K562 (cell line): ENCODE measurements around the gene NBPF4. TPM values are rescaled to one million over a fixed set of nuclear protein-coding genes. Genes with fewer than 3 reads are reported as not detected.

Source experiments
- DMBX1 ChIP-seq: fragments of 250-450 bp; sonication (Bioruptor Pico); IDR thresholded peaks from 2 replicates; pipeline ENCODE4 v1.8.0; 2022; ENCODE audit warnings: inconsistent platforms, mild to moderate bottlenecking, moderate library complexity, borderline replicate concordance
- ESRRA ChIP-seq: fragments of 450-650 bp; IDR thresholded peaks from 2 replicates; pipeline ENCODE4 v1.6.1; 2014; ENCODE audit warnings: low read depth, mild to moderate bottlenecking, moderate library complexity, borderline replicate concordance
- GABPB1 ChIP-seq: sonication (generic); formaldehyde crosslinking; IDR thresholded peaks from 2 replicates; pipeline ENCODE4 v1.8.0; 2022; ENCODE audit warnings: mild to moderate bottlenecking, missing genetic modification reagents
- GATAD2A ChIP-seq: fragments of 450-650 bp; IDR thresholded peaks from 2 replicates; pipeline ENCODE4 v1.6.1; 2017
- HDAC3 ChIP-seq: fragments of 450-650 bp; IDR thresholded peaks from 2 replicates; pipeline ENCODE4 v1.6.1; 2018; ENCODE audit warnings: borderline replicate concordance, mild to moderate bottlenecking, moderate library complexity; ENCODE audit not compliant: partially characterized antibody
- KDM1A ChIP-seq, 2 experiments: fragments of 450-650 bp; IDR thresholded peaks; 2 replicates each; pipeline ENCODE4 v1.6.1; 2016; ENCODE audit warnings: mild to moderate bottlenecking in 2 of 2
- RAD21 ChIP-seq, 2 experiments: fragments of 250-450 bp in 1 of 2; fragments of 450-650 bp in 1 of 2; sonication (Bioruptor Pico) in 1 of 2; formaldehyde crosslinking in 1 of 2; IDR thresholded peaks in 1 of 2; conservative IDR thresholded peaks in 1 of 2; 2 replicates each; pipeline versions ENCODE4 v1.4.0 to v1.8.0; 2020 to 2022; ENCODE audit warnings: mild to moderate bottlenecking in 2 of 2, moderate library complexity in 1 of 2
- RBFOX2 ChIP-seq: fragments of 200-400 bp; formaldehyde crosslinking; IDR thresholded peaks from 2 replicates; pipeline ENCODE4 v1.6.1; 2017; ENCODE audit warnings: low read depth, mild to moderate bottlenecking, low read length, moderate library complexity
- SP2 ChIP-seq: IDR thresholded peaks from 2 replicates; pipeline ENCODE4 v1.6.1; 2011; ENCODE audit warnings: mild to moderate bottlenecking, low read depth, low read length, moderate library complexity; ENCODE audit not compliant: poor library complexity, severe bottlenecking; ENCODE audit errors: extremely low read depth
- SRF ChIP-seq, 2 experiments: fragments of 250-450, 450-650 bp in 1 of 2; sonication (Bioruptor Pico) in 1 of 2; sonication (generic) in 1 of 2; formaldehyde crosslinking; IDR thresholded peaks; 2 replicates each; pipeline versions ENCODE4 v1.5.0 to v1.5.1; 2020 to 2022; ENCODE audit warnings: mild to moderate bottlenecking in 1 of 2, missing genetic modification reagents in 1 of 2
- THAP12 ChIP-seq: fragments of 250-450 bp; sonication (Bioruptor Pico); IDR thresholded peaks from 2 replicates; pipeline ENCODE4 v1.9.0; 2021; ENCODE audit warnings: mild to moderate bottlenecking, inconsistent platforms
- ZFP91 ChIP-seq: sonication (generic); formaldehyde crosslinking; IDR thresholded peaks from 2 replicates; pipeline ENCODE4 v1.8.0; 2022; ENCODE audit warnings: mild to moderate bottlenecking, missing genetic modification reagents
- ZNF143 ChIP-seq: sonication (generic); formaldehyde crosslinking; IDR thresholded peaks from 2 replicates; pipeline ENCODE4 v1.9.0; 2022; ENCODE audit warnings: mild to moderate bottlenecking, missing genetic modification reagents
- ZNF785 ChIP-seq: fragments of 250-450 bp; sonication (Bioruptor Pico); IDR thresholded peaks from 2 replicates; pipeline ENCODE4 v1.4.0; 2020; ENCODE audit warnings: mild to moderate bottlenecking
- polyA plus RNA-seq, 8 experiments: library from polyadenylated mRNA; depleted of rRNA in 4 of 8; stranded (reverse) in 5 of 8; unstranded in 3 of 8; fragments of >200 nt; fragmentation: Nextera tagmentation in 2 of 8; fragmentation: Illumina TruSeq in 1 of 8; extraction: Ambion mirVana in 2 of 8; extraction: Trizol in 1 of 8; gene quantifications; 2 replicates each; pipeline versions ENCODE4 v1.2.1 to v1.2.3, GENCODE V29; 2011 to 2014; ENCODE audit warnings: inconsistent platforms in 1 of 8, missing spikeins in 1 of 8
- total RNA-seq, 7 experiments: library from RNA; depleted of rRNA in 6 of 7; stranded (reverse); fragments of >200 nt in 6 of 7; fragmentation: Illumina TruSeq in 2 of 7; extraction: Trizol in 2 of 7; gene quantifications; 2 replicates each; pipeline versions ENCODE4 v1.2.1 to v1.2.3, GENCODE V29; 2011 to 2021; ENCODE audit warnings: low replicate concordance in 1 of 7
- TF ChIP-seq, protein P1 (sequence below): fragments of 250-450 bp; sonication (Bioruptor Pico); IDR thresholded peaks from 2 replicates; pipeline ENCODE4 v1.5.0; 2021; ENCODE audit warnings: mild to moderate bottlenecking, borderline replicate concordance
- TF ChIP-seq, protein P2 (sequence below): IDR thresholded peaks from 2 replicates; pipeline ENCODE4 v1.6.1; 2014; ENCODE audit warnings: antibody characterized with exemption
- TF ChIP-seq, protein P3 (sequence below): fragments of 250-450 bp; sonication (Bioruptor Pico); IDR thresholded peaks from 2 replicates; pipeline ENCODE4 v1.5.1; 2021; ENCODE audit warnings: mild to moderate bottlenecking
- TF ChIP-seq, protein P4 (sequence below): sonication (generic); formaldehyde crosslinking; IDR thresholded peaks from 2 replicates; pipeline ENCODE4 v1.9.0; 2022; ENCODE audit warnings: mild to moderate bottlenecking, missing genetic modification reagents

Gene NBPF4
- total and polyA plus RNA-seq, 9 of the 15 experiments (the other 6 are each of a cell fraction or from before 2014, with no cell fraction given), result 3.6 to 10.4 (median 5.9) TPM

- no peak for TF ChIP-seq ZFP91 (CRISPR knock-in tag)
- TF ChIP-seq, protein P1, sequence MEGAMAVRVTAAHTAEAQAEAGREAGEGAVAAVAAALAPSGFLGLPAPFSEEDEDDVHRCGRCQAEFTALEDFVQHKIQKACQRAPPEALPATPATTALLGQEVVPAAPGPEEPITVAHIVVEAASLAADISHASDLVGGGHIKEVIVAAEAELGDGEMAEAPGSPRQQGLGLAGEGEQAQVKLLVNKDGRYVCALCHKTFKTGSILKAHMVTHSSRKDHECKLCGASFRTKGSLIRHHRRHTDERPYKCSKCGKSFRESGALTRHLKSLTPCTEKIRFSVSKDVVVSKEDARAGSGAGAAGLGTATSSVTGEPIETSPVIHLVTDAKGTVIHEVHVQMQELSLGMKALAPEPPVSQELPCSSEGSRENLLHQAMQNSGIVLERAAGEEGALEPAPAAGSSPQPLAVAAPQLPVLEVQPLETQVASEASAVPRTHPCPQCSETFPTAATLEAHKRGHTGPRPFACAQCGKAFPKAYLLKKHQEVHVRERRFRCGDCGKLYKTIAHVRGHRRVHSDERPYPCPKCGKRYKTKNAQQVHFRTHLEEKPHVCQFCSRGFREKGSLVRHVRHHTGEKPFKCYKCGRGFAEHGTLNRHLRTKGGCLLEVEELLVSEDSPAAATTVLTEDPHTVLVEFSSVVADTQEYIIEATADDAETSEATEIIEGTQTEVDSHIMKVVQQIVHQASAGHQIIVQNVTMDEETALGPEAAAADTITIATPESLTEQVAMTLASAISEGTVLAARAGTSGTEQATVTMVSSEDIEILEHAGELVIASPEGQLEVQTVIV (CRISPR knock-in tag), result no peak
- no peak for TF ChIP-seq GATAD2A
- TF ChIP-seq, protein P2, sequence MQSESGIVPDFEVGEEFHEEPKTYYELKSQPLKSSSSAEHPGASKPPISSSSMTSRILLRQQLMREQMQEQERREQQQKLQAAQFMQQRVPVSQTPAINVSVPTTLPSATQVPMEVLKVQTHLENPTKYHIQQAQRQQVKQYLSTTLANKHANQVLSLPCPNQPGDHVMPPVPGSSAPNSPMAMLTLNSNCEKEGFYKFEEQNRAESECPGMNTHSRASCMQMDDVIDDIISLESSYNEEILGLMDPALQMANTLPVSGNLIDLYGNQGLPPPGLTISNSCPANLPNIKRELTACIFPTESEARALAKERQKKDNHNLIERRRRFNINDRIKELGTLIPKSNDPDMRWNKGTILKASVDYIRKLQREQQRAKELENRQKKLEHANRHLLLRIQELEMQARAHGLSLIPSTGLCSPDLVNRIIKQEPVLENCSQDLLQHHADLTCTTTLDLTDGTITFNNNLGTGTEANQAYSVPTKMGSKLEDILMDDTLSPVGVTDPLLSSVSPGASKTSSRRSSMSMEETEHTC, result no peak
- peak in 1 of 2 experiments; percentile 25; a peak in 2 of 4 replicates for TF ChIP-seq RAD21 (CRISPR knock-in tag; conservative IDR thresholded peaks at IDR 0.05 in 1 of 2, IDR thresholded peaks at IDR 0.05 in 1 of 2)
- peak; percentile 26; the same call in 1 of the 2 replicates for TF ChIP-seq GABPB1 (CRISPR knock-in tag)
- TF ChIP-seq HDAC3, result peak; percentile 9
- TF ChIP-seq, protein P3, sequence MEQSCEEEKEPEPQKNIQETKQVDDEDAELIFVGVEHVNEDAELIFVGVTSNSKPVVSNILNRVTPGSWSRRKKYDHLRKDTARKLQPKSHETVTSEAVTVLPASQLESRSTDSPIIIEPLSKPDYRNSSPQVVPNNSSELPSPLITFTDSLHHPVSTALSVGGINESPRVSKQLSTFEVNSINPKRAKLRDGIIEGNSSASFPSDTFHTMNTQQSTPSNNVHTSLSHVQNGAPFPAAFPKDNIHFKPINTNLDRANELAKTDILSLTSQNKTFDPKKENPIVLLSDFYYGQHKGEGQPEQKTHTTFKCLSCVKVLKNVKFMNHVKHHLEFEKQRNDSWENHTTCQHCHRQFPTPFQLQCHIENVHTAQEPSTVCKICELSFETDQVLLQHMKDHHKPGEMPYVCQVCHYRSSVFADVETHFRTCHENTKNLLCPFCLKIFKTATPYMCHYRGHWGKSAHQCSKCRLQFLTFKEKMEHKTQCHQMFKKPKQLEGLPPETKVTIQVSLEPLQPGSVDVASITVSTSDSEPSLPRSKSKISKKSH (CRISPR knock-in tag), result no peak
- TF ChIP-seq DMBX1 (CRISPR knock-in tag), result no peak
- TF ChIP-seq THAP12 (CRISPR knock-in tag), result no peak
- no peak for TF ChIP-seq RBFOX2
- TF ChIP-seq, protein P4, sequence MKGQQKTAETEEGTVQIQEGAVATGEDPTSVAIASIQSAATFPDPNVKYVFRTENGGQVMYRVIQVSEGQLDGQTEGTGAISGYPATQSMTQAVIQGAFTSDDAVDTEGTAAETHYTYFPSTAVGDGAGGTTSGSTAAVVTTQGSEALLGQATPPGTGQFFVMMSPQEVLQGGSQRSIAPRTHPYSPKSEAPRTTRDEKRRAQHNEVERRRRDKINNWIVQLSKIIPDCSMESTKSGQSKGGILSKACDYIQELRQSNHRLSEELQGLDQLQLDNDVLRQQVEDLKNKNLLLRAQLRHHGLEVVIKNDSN (CRISPR knock-in tag), result no peak
- no peak for TF ChIP-seq ZNF143 (CRISPR knock-in tag)
- TF ChIP-seq SRF (CRISPR knock-in tag; IDR thresholded peaks at IDR 0.05), result no peak
- no peak for TF ChIP-seq ESRRA
- TF ChIP-seq KDM1A (IDR thresholded peaks at IDR 0.05), result peak in 1 of 2 experiments; percentile 65; a peak in 1 of 4 replicates
- TF ChIP-seq SP2, result no peak
- TF ChIP-seq ZNF785 (CRISPR knock-in tag), result no peak
Observed at GRCh38 chr1:108200687-108201051, 43.2 kb downstream of the NBPF4 start (continued).
